Lung (tissue), 12 donors: Measurements from ENCODE around the gene PKLR. TPM values are rescaled to one million over a fixed set of nuclear protein-coding genes. Genes with fewer than 3 reads are reported as not detected.

Experiments used
- ATAC-seq: fragments of 200-7000 bp; cut with Tn5 transposase; one replicate; pipeline ENCODE4 v1.9.1; 2020; ENCODE audit warnings: moderate number of reproducible peaks; ENCODE audit not compliant: insufficient read depth, low FRiP score
- DNase-seq, 3 donors: peaks; one replicate each; pipeline ENCODE4 v3.0.0-alpha.2; 2013 to 2017
- H3K27ac ChIP-seq, 2 donors: one replicate each; pipeline ENCODE4 v1.5.1; 2013; ENCODE audit warnings: mild to moderate bottlenecking in 2 of 2, moderate library complexity in 2 of 2, control low read depth in 1 of 2, inconsistent platforms in 1 of 2, low read depth in 1 of 2, low read length in 1 of 2
- H3K27me3 ChIP-seq, 3 donors: one replicate each; pipeline ENCODE4 v1.5.1; 2013; ENCODE audit warnings: low read length in 2 of 3; ENCODE audit not compliant: control insufficient read depth in 3 of 3, insufficient read depth in 3 of 3
- H3K36me3 ChIP-seq, 4 donors: one replicate each; pipeline ENCODE4 v1.5.1; 2013; ENCODE audit warnings: low read length in 4 of 4, mild to moderate bottlenecking in 1 of 4, moderate library complexity in 1 of 4; ENCODE audit not compliant: control insufficient read depth in 4 of 4, insufficient read depth in 4 of 4
- H3K4me1 ChIP-seq, 5 donors: one replicate each; pipeline ENCODE4 v1.5.1; 2013; ENCODE audit warnings: low read length in 5 of 5, mild to moderate bottlenecking in 2 of 5, moderate library complexity in 1 of 5; ENCODE audit not compliant: control insufficient read depth in 5 of 5, insufficient read depth in 5 of 5
- H3K4me3 ChIP-seq: one replicate; pipeline ENCODE4 v1.5.1; 2013; ENCODE audit warnings: mild to moderate bottlenecking, control low read depth, moderate library complexity
- H3K9ac ChIP-seq, 2 donors: one replicate each; pipeline ENCODE4 v1.5.1; 2013; ENCODE audit warnings: low read length in 2 of 2, control low read depth in 1 of 2; ENCODE audit not compliant: insufficient read depth in 1 of 2
- H3K9me3 ChIP-seq, 4 donors: one replicate each; pipeline ENCODE4 v1.5.1; 2013; ENCODE audit warnings: low read length in 3 of 4, mild to moderate bottlenecking in 1 of 4, moderate library complexity in 1 of 4; ENCODE audit not compliant: control insufficient read depth in 4 of 4, insufficient read depth in 3 of 4
- CTCF ChIP-seq: IDR thresholded peaks from 2 replicates; pipeline ENCODE4 v1.5.1; 2012; ENCODE audit warnings: mild to moderate bottlenecking; ENCODE audit errors: control extremely low read depth, extremely low read depth
- WGBS, 2 donors: extraction: QIAGEN DNeasy Blood & Tissue Kit; methylation state at CpG; one replicate each; pipeline ENCODE4 v1.1.7; 2013; 5-methylcytosine and 5-hydroxymethylcytosine counted together
- polyA plus RNA-seq, 2 donors: library from polyadenylated mRNA; stranded (reverse); fragments of 200-250 nt; gene quantifications; one replicate each; pipeline ENCODE4 v1.2.1, GENCODE V29; 2013
- total RNA-seq, 2 donors: library from RNA; depleted of rRNA in 1 of 2; stranded (reverse); fragments of >200 nt in 1 of 2; gene quantifications; one replicate each; pipeline ENCODE4 v1.2.1, GENCODE V29; 2014 to 2021
- donor health status: control.
- donor health status: control.
- donor health status: Bipolar disorder and iron deficiency.
- donor health status: healthy.
- donor health status: DM: yes; HTN: yes; CAD: no.

PKLR gene
- total and polyA plus RNA-seq, 4 donors, result 0.02 to 0.09 TPM; not detected in 2

GRCh38 chr1:155326631-155327037 is 25.4 kb upstream of the PKLR start:
- Histone ChIP-seq H3K27me3 (no peaks in the 10 kb centered on the region), H3K9ac (no peak overlapping the region), H3K4me1 (peaks cover 0 to 19% (median 10%) of the 10 kb centered on the region in 5 donors), H3K4me3 (no peak overlapping the region), H3K36me3 (peaks cover 0 to 18% (median 16%) of the 10 kb centered on the region in 4 donors), H3K9me3 (no peaks in the 10 kb centered on the region), H3K27ac (no peak overlapping the region)
- 92 to 93% methylated on average over 7 of the region's 7 CpGs for WGBS, 2 donors
- ATAC-seq (no peak), DNase-seq (no peak)
- no peak for TF ChIP-seq CTCF

- Histone ChIP-seq H3K4me1 (peaks cover 0 to 25% (median 15%) of the 10 kb centered on the region in 5 donors), H3K27me3 (no peaks in the 10 kb centered on the region), H3K27ac (peak overlapping the region in 1 of 2 donors; percentile 26), H3K4me3 (no peak overlapping the region), H3K9me3 (no peaks in the 10 kb centered on the region), H3K9ac (no peak overlapping the region), H3K36me3 (peaks cover 0 to 16% (median 14%) of the 10 kb centered on the region in 4 donors)
- ATAC-seq, result no peak
- no peak for TF ChIP-seq CTCF
- WGBS, 2 donors, result 75 to 84% methylated on average over 6 of the region's 6 CpGs
- DNase-seq, result no peak
These were observed 24.8 kb upstream of the PKLR start for GRCh38 chr1:155326020-155326526.

GRCh38 chr1:155325603-155325893 is 24.3 kb upstream of the PKLR start:
- H3K27me3 ChIP-seq, result no peaks in the 10 kb centered on the region
- peak overlapping the region in 1 of 2 donors; percentile 28 for H3K27ac ChIP-seq
- DNase-seq (no peak), ATAC-seq (no peak)
- TF ChIP-seq CTCF, result no peak
- H3K36me3 ChIP-seq, result peaks cover 0 to 12% (median 10%) of the 10 kb centered on the region in 4 donors
- H3K9ac ChIP-seq, result no peak overlapping the region
- 59 to 86% methylated on average over 6 of the region's 6 CpGs for WGBS, 2 donors
- H3K9me3 ChIP-seq, result no peaks in the 10 kb centered on the region
- peaks cover 0 to 29% (median 16%) of the 10 kb centered on the region in 5 donors for H3K4me1 ChIP-seq
- H3K4me3 ChIP-seq, result no peak overlapping the region
